ENCODE measurements around the gene MPRIP. TPM values are rescaled to one million over a fixed set of nuclear protein-coding genes. Genes with fewer than 3 reads are reported as not detected.

MPRIP gene
- polyA plus RNA-seq, 1 donor from 2014 or later, result 47.3 TPM

DNA sequence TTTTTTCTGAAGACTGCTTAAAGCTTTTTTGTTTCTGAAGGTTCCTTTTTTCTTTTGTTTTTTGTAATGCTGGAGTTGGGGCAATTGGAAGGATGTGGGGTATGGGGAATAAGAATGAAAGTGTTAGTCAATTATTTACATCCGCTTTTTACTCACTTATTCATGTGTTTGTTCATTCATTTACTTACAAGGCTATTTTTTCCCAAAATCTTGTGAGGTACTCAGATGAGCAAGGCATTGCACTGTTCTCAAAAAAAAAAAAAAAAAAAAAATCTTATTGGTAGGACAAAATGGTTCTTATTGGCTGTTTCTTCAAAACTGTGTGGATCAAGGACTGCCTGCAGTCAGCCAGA, 108.2 kb downstream of the MPRIP start:
- H2AFZ ChIP-seq (ENCODE audit: low read depth, low read length), result no peak overlapping the region
- no peak overlapping the region for H3K4me3 ChIP-seq (ENCODE audit: low read length)
- H3K79me2 ChIP-seq (replicated peaks; ENCODE audit: insufficient read depth, low read length), result no peaks in the 10 kb centered on the region
- no peaks in the 10 kb centered on the region for H4K20me1 ChIP-seq (ENCODE audit: insufficient read depth)
- H3K36me3 ChIP-seq (ENCODE audit: insufficient read depth, low read length), result peaks cover 11% of the 10 kb centered on the region
- no peaks in the 10 kb centered on the region for H3K9me3 ChIP-seq (ENCODE audit: low read length)
- no peak overlapping the region for H3K4me2 ChIP-seq (ENCODE audit: low read length)
- no peaks in the 10 kb centered on the region for H3F3A ChIP-seq (ENCODE audit: insufficient read depth, low read length, poor library complexity, severe bottlenecking)
- TF ChIP-seq EP300 (conservative IDR thresholded peaks at IDR 0.05; ENCODE audit: poor library complexity, severe bottlenecking) (no peak), TAF1 (IDR thresholded peaks at IDR 0.05; ENCODE audit: low read depth) (no peak), RAD21 (conservative IDR thresholded peaks at IDR 0.05) (no peak), SMC3 (conservative IDR thresholded peaks at IDR 0.05; ENCODE audit: poor library complexity) (no peak), POLR2AphosphoS5 (IDR thresholded peaks at IDR 0.05) (no peak), EZH2 (IDR thresholded peaks at IDR 0.05; ENCODE audit: borderline replicate concordance, insufficient read depth, low read length, poor library complexity, severe bottlenecking) (no peak), MXI1 (conservative IDR thresholded peaks at IDR 0.05; ENCODE audit: poor library complexity, severe bottlenecking) (no peak)
- TF ChIP-seq, protein P1, sequence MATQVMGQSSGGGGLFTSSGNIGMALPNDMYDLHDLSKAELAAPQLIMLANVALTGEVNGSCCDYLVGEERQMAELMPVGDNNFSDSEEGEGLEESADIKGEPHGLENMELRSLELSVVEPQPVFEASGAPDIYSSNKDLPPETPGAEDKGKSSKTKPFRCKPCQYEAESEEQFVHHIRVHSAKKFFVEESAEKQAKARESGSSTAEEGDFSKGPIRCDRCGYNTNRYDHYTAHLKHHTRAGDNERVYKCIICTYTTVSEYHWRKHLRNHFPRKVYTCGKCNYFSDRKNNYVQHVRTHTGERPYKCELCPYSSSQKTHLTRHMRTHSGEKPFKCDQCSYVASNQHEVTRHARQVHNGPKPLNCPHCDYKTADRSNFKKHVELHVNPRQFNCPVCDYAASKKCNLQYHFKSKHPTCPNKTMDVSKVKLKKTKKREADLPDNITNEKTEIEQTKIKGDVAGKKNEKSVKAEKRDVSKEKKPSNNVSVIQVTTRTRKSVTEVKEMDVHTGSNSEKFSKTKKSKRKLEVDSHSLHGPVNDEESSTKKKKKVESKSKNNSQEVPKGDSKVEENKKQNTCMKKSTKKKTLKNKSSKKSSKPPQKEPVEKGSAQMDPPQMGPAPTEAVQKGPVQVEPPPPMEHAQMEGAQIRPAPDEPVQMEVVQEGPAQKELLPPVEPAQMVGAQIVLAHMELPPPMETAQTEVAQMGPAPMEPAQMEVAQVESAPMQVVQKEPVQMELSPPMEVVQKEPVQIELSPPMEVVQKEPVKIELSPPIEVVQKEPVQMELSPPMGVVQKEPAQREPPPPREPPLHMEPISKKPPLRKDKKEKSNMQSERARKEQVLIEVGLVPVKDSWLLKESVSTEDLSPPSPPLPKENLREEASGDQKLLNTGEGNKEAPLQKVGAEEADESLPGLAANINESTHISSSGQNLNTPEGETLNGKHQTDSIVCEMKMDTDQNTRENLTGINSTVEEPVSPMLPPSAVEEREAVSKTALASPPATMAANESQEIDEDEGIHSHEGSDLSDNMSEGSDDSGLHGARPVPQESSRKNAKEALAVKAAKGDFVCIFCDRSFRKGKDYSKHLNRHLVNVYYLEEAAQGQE (IDR thresholded peaks at IDR 0.05; ENCODE audit: borderline replicate concordance), result no peak
- TF ChIP-seq, protein P2, sequence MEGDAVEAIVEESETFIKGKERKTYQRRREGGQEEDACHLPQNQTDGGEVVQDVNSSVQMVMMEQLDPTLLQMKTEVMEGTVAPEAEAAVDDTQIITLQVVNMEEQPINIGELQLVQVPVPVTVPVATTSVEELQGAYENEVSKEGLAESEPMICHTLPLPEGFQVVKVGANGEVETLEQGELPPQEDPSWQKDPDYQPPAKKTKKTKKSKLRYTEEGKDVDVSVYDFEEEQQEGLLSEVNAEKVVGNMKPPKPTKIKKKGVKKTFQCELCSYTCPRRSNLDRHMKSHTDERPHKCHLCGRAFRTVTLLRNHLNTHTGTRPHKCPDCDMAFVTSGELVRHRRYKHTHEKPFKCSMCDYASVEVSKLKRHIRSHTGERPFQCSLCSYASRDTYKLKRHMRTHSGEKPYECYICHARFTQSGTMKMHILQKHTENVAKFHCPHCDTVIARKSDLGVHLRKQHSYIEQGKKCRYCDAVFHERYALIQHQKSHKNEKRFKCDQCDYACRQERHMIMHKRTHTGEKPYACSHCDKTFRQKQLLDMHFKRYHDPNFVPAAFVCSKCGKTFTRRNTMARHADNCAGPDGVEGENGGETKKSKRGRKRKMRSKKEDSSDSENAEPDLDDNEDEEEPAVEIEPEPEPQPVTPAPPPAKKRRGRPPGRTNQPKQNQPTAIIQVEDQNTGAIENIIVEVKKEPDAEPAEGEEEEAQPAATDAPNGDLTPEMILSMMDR (IDR thresholded peaks at IDR 0.05; ENCODE audit: poor library complexity, severe bottlenecking), result no peak
- H3K9me2 ChIP-seq (ENCODE audit: insufficient read depth, low read length), result no peaks in the 10 kb centered on the region
- H3K27ac ChIP-seq (ENCODE audit: low read length), result no peak overlapping the region
- H3K27me3 ChIP-seq (ENCODE audit: insufficient read depth, low read depth, low read length), result no peaks in the 10 kb centered on the region
- no peak overlapping the region for H3K9ac ChIP-seq (ENCODE audit: low read length)

DNA sequence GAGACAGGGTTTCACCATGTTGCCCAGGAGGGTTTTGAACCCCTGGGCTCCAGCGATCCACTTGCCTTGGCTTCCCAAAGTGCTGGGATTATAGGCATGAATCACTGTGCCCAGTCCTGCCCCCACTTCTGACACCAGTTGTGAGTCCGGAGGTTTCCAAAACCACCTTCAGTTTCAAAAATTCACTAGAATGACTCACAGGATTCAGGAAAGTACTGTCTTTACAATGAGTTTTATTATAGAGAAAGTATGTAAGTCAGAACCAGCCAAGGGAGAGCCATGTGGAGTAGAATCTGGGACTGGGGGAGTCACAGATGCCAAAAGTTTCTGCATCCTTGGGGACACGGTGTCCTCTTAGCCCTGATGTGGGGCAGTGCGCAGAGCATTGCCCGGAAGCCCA, 108.8 kb downstream of the MPRIP start:
- H3F3A ChIP-seq (ENCODE audit: insufficient read depth, low read length, poor library complexity, severe bottlenecking), result no peaks in the 10 kb centered on the region
- H3K27me3 ChIP-seq (ENCODE audit: insufficient read depth, low read depth, low read length), result no peaks in the 10 kb centered on the region
- TF ChIP-seq EP300 (conservative IDR thresholded peaks at IDR 0.05; ENCODE audit: poor library complexity, severe bottlenecking) (no peak), POLR2AphosphoS5 (IDR thresholded peaks at IDR 0.05) (no peak), SMC3 (conservative IDR thresholded peaks at IDR 0.05; ENCODE audit: poor library complexity) (no peak), RAD21 (conservative IDR thresholded peaks at IDR 0.05) (no peak), EZH2 (IDR thresholded peaks at IDR 0.05; ENCODE audit: borderline replicate concordance, insufficient read depth, low read length, poor library complexity, severe bottlenecking) (no peak), TAF1 (IDR thresholded peaks at IDR 0.05; ENCODE audit: low read depth) (no peak), MXI1 (conservative IDR thresholded peaks at IDR 0.05; ENCODE audit: poor library complexity, severe bottlenecking) (no peak)
- TF ChIP-seq, protein P1 (IDR thresholded peaks at IDR 0.05; ENCODE audit: borderline replicate concordance), result no peak
- TF ChIP-seq, protein P2 (IDR thresholded peaks at IDR 0.05; ENCODE audit: poor library complexity, severe bottlenecking), result no peak
- H3K4me3 ChIP-seq (ENCODE audit: low read length), result no peak overlapping the region
- peaks cover 11% of the 10 kb centered on the region for H3K36me3 ChIP-seq (ENCODE audit: insufficient read depth, low read length)
- no peak overlapping the region for H3K4me2 ChIP-seq (ENCODE audit: low read length)
- H3K27ac ChIP-seq (ENCODE audit: low read length), result no peak overlapping the region
- no peaks in the 10 kb centered on the region for H4K20me1 ChIP-seq (ENCODE audit: insufficient read depth)
- H3K9me3 ChIP-seq (ENCODE audit: low read length), result no peaks in the 10 kb centered on the region
- H3K9me2 ChIP-seq (ENCODE audit: insufficient read depth, low read length), result no peaks in the 10 kb centered on the region
- H3K9ac ChIP-seq (ENCODE audit: low read length), result no peak overlapping the region
- no peak overlapping the region for H2AFZ ChIP-seq (ENCODE audit: low read depth, low read length)
- H3K79me2 ChIP-seq (replicated peaks; ENCODE audit: insufficient read depth, low read length), result no peaks in the 10 kb centered on the region
